Measurements from ENCODE around the gene SIGLEC14. TPM values are rescaled to one million over a fixed set of nuclear protein-coding genes. Genes with fewer than 3 reads are reported as not detected.

Gene SIGLEC14
- total RNA-seq, 1 experiment from 2014 or later, result not detected

DNA sequence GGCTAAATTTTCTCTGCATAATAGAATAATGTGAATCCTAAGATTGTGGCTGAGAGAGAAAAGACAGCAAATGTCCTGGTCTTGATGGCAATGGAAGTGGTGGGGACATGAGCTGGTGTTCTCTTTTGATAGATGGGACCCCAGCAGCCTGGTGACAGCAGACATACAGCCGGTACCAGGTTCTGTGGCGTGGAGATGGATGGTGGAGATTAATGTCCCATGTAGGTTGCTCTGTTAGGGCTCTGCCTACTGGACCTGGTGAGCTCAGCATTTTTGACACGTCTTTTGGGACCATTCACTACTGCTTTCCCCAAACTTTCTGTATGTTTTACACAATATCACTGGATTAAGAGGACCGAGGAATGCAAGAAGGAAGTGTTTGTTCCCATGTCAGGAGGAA, 8.2 kb upstream of the SIGLEC14 start:
- ChIA-PET CTCF (interaction anchor here (1.4 kb wide), 1 partner anchor 174 kb away, joined by 3 read pairs; no protein-coding TSS in a partner anchor), POLR2A (no interaction called here)
- no peak for TF ChIP-seq TCF7L2 (IDR thresholded peaks at IDR 0.05; ENCODE audit: low read depth, low read length)
- TF ChIP-seq, protein P1, sequence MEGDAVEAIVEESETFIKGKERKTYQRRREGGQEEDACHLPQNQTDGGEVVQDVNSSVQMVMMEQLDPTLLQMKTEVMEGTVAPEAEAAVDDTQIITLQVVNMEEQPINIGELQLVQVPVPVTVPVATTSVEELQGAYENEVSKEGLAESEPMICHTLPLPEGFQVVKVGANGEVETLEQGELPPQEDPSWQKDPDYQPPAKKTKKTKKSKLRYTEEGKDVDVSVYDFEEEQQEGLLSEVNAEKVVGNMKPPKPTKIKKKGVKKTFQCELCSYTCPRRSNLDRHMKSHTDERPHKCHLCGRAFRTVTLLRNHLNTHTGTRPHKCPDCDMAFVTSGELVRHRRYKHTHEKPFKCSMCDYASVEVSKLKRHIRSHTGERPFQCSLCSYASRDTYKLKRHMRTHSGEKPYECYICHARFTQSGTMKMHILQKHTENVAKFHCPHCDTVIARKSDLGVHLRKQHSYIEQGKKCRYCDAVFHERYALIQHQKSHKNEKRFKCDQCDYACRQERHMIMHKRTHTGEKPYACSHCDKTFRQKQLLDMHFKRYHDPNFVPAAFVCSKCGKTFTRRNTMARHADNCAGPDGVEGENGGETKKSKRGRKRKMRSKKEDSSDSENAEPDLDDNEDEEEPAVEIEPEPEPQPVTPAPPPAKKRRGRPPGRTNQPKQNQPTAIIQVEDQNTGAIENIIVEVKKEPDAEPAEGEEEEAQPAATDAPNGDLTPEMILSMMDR (IDR thresholded peaks at IDR 0.05), result peak; percentile 59
- no peak for TF ChIP-seq SIN3A (IDR thresholded peaks at IDR 0.05; ENCODE audit: borderline replicate concordance, insufficient read depth, low read depth, low read length)
- H3K27ac ChIP-seq (ENCODE audit: low read length), result no peak overlapping the region
- H3K9me3 ChIP-seq (ENCODE audit: control insufficient read depth, insufficient read depth, low read depth, low read length), result no peaks in the 10 kb centered on the region
- ATAC-seq (0 out of 2 replicates have a peak, but pooled peaks have one; percentile 63), DNase-seq (ENCODE audit: low read depth, low spot score) (no peak)
- no peaks in the 10 kb centered on the region; the same call in 1 of the 2 replicates for H3K27me3 ChIP-seq (ENCODE audit: control insufficient read depth, insufficient read depth, low read length)
- in situ Hi-C loops (cut with HindIII; ENCODE audit: low pct_unique_long_range_greater_than_20kb, low sequenced_read_pairs), result no loop called here
- BruUV-seq (replicated peaks), result no TSS peak
- H3K4me1 ChIP-seq (ENCODE audit: control insufficient read depth, insufficient read depth, low read length), result no peaks in the 10 kb centered on the region
- intact Hi-C loops (cut with micrococcal nuclease; ENCODE audit: unreplicated experiment), result loop anchor here (10.0 kb wide), 1 partner anchor 320 kb away; no protein-coding TSS in a partner anchor
- no peaks in the 10 kb centered on the region for H3K36me3 ChIP-seq (ENCODE audit: control insufficient read depth, insufficient read depth, low read length)
- H3K4me3 ChIP-seq (ENCODE audit: low read depth in 2 of 2, low read length in 2 of 2), result no peak overlapping the region

DNA sequence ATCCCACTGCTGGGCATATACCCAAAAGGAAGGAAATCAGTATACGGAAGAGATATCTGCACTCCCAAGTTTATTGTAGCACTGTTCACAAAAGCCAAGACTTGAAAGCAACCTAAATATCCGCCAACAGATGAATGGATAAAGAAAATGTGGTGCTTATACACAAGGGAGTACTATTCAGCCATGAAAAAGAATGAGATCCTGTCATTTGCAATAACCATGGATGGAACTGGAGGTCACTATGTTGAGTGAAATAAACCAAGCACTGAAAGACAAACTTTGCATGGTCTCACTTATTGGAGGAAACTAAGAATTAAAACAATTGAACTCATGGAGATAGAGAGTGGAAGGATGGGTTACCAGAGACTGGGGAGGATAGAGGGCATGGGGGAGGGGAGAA, 6.5 kb upstream of the SIGLEC14 start:
- DNase-seq (ENCODE audit: low read depth, low spot score) (no peak), ATAC-seq (no peak)
- ChIA-PET CTCF (no interaction called here), POLR2A (no interaction called here)
- Histone ChIP-seq H3K9me3 (ENCODE audit: control insufficient read depth, insufficient read depth, low read depth, low read length) (no peaks in the 10 kb centered on the region), H3K27ac (ENCODE audit: low read length) (no peak overlapping the region), H3K4me1 (ENCODE audit: control insufficient read depth, insufficient read depth, low read length) (no peaks in the 10 kb centered on the region), H3K36me3 (ENCODE audit: control insufficient read depth, insufficient read depth, low read length) (no peaks in the 10 kb centered on the region), H3K4me3 (ENCODE audit: low read depth in 2 of 2, low read length in 2 of 2) (no peak overlapping the region), H3K27me3 (ENCODE audit: control insufficient read depth, insufficient read depth, low read length) (peaks cover 4% of the 10 kb centered on the region)
- TF ChIP-seq TCF7L2 (IDR thresholded peaks at IDR 0.05; ENCODE audit: low read depth, low read length) (no peak), POLR2AphosphoS5 (IDR thresholded peaks at IDR 0.05; ENCODE audit: low read depth, low read length) (no peak), SIN3A (IDR thresholded peaks at IDR 0.05; ENCODE audit: borderline replicate concordance, insufficient read depth, low read depth, low read length) (no peak)
- TF ChIP-seq, protein P2, sequence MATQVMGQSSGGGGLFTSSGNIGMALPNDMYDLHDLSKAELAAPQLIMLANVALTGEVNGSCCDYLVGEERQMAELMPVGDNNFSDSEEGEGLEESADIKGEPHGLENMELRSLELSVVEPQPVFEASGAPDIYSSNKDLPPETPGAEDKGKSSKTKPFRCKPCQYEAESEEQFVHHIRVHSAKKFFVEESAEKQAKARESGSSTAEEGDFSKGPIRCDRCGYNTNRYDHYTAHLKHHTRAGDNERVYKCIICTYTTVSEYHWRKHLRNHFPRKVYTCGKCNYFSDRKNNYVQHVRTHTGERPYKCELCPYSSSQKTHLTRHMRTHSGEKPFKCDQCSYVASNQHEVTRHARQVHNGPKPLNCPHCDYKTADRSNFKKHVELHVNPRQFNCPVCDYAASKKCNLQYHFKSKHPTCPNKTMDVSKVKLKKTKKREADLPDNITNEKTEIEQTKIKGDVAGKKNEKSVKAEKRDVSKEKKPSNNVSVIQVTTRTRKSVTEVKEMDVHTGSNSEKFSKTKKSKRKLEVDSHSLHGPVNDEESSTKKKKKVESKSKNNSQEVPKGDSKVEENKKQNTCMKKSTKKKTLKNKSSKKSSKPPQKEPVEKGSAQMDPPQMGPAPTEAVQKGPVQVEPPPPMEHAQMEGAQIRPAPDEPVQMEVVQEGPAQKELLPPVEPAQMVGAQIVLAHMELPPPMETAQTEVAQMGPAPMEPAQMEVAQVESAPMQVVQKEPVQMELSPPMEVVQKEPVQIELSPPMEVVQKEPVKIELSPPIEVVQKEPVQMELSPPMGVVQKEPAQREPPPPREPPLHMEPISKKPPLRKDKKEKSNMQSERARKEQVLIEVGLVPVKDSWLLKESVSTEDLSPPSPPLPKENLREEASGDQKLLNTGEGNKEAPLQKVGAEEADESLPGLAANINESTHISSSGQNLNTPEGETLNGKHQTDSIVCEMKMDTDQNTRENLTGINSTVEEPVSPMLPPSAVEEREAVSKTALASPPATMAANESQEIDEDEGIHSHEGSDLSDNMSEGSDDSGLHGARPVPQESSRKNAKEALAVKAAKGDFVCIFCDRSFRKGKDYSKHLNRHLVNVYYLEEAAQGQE (IDR thresholded peaks at IDR 0.05; ENCODE audit: insufficient read depth in 1 of 2, low read depth in 2 of 2, low read length in 1 of 2), result no peak
- TF ChIP-seq, protein P1 (IDR thresholded peaks at IDR 0.05), result no peak
- in situ Hi-C loops (cut with HindIII; ENCODE audit: low pct_unique_long_range_greater_than_20kb, low sequenced_read_pairs), result no loop called here
- BruUV-seq (replicated peaks), result no TSS peak
- intact Hi-C loops (cut with micrococcal nuclease; ENCODE audit: unreplicated experiment), result loop anchor here (10.0 kb wide), 1 partner anchor 318 kb away; no protein-coding TSS in a partner anchor
